Activated T-cell treated with anti-CD3 and anti-CD28 coated beads, Interleukin-2, amount 50 U/mL, for 72 hours (primary cell): ENCODE results near the gene TRIM36. TPM values are rescaled to one million over a fixed set of nuclear protein-coding genes. Genes with fewer than 3 reads are reported as not detected.

Experiments
- ATAC-seq, 2 donors: fragments of 150-1000 bp; cut with Tn5 transposase; replicated peaks in 1 of 2; 2 replicates each; pipeline ENCODE4 v1.10.0; 2021; ENCODE audit warnings: moderate library complexity in 2 of 2, mild to moderate bottlenecking in 1 of 2
- DNase-seq, 2 donors: peaks; one replicate each; pipeline ENCODE4 v3.0.0; 2021 to 2022; ENCODE audit warnings: mixed read lengths in 1 of 2
- H3K27ac Mint-ChIP-seq: one replicate; pipeline ENCODE4 v1.8.0; 2022; ENCODE audit warnings: mild to moderate bottlenecking, moderate library complexity, mixed read lengths
- H3K27me3 Mint-ChIP-seq: one replicate; pipeline ENCODE4 v1.8.0; 2022; ENCODE audit warnings: low read depth, mixed read lengths
- H3K36me3 Mint-ChIP-seq, 2 donors: one replicate each; pipeline ENCODE4 v1.8.0; 2022; ENCODE audit warnings: mixed read lengths in 2 of 2, mild to moderate bottlenecking in 1 of 2; ENCODE audit not compliant: insufficient read depth in 2 of 2
- H3K4me1 Mint-ChIP-seq: one replicate; pipeline ENCODE4 v1.8.0; 2022; ENCODE audit warnings: low read depth, mixed read lengths
- H3K4me3 Mint-ChIP-seq, 2 donors: one replicate each; pipeline ENCODE4 v1.8.0; 2022; ENCODE audit warnings: mild to moderate bottlenecking in 2 of 2, mixed read lengths in 2 of 2, moderate library complexity in 2 of 2
- H3K9me3 Mint-ChIP-seq, 2 donors: one replicate each; pipeline ENCODE4 v1.8.0; 2022; ENCODE audit warnings: mixed read lengths in 2 of 2
- total RNA-seq, 2 donors: library from RNA; stranded (reverse); gene quantifications; one replicate each; pipeline ENCODE4 v1.2.3, GENCODE V29; 2022

Gene TRIM36
- total RNA-seq = not detected

- Mint-ChIP-seq H3K4me1 (peaks cover 5% of the 10 kb centered on the region), H3K36me3 (peaks cover 4% of the 10 kb centered on the region in 2 donors), H3K27me3 (peaks cover 61% of the 10 kb centered on the region), H3K9me3 (peaks cover 4 to 5% of the 10 kb centered on the region in 2 donors), H3K4me3 (peak within 1 kb of the TSS; percentile 88 to 91), H3K27ac (peak within 1 kb of the TSS; percentile 52)
- peak; percentile 96 to 98 for ATAC-seq
- DNase-seq = peak; percentile 94 to 95
Observed at GRCh38 chr5:115169487-115170133, at the start of gene TRIM36. TSS of gene TRIM36 (minus strand) at chr5:115169908. CDS start at chr5:115169634, 274 bp downstream.

GRCh38 chr5:115214541-115214940 is 44.8 kb upstream of the TRIM36 start:
- H3K9me3 Mint-ChIP-seq = no peaks in the 10 kb centered on the region
- H3K27ac Mint-ChIP-seq = no peak overlapping the region
- DNase-seq (no peak), ATAC-seq (no peak)
- no peaks in the 10 kb centered on the region for H3K27me3 Mint-ChIP-seq
- H3K36me3 Mint-ChIP-seq = peaks cover 2 to 10% of the 10 kb centered on the region in 2 donors
- H3K4me3 Mint-ChIP-seq = no peak overlapping the region
- peaks cover 4% of the 10 kb centered on the region for H3K4me1 Mint-ChIP-seq

GRCh38 chr5:115209279-115209678 is 39.6 kb upstream of the TRIM36 start:
- Mint-ChIP-seq H3K36me3 (peaks cover 2 to 8% of the 10 kb centered on the region in 2 donors), H3K9me3 (no peaks in the 10 kb centered on the region), H3K27ac (no peak overlapping the region), H3K4me3 (peak overlapping the region in 1 of 2 donors; percentile 54), H3K4me1 (peaks cover 12% of the 10 kb centered on the region), H3K27me3 (no peaks in the 10 kb centered on the region)
- peak; percentile 56 to 67 for DNase-seq
- ATAC-seq = peak; percentile 98 to 99

GRCh38 chr5:115202952-115203351 is 33.2 kb upstream of the TRIM36 start:
- ATAC-seq (no peak), DNase-seq (no peak)
- no peak overlapping the region for H3K4me3 Mint-ChIP-seq
- peaks cover 0 to 3% of the 10 kb centered on the region in 2 donors for H3K36me3 Mint-ChIP-seq
- no peak overlapping the region for H3K27ac Mint-ChIP-seq
- H3K27me3 Mint-ChIP-seq = no peaks in the 10 kb centered on the region
- no peaks in the 10 kb centered on the region for H3K9me3 Mint-ChIP-seq
- H3K4me1 Mint-ChIP-seq = no peaks in the 10 kb centered on the region

- no peak overlapping the region for H3K27ac Mint-ChIP-seq
- peaks cover 0 to 3% of the 10 kb centered on the region in 2 donors for H3K36me3 Mint-ChIP-seq
- ATAC-seq (no peak), DNase-seq (no peak)
- no peaks in the 10 kb centered on the region for H3K4me1 Mint-ChIP-seq
- no peaks in the 10 kb centered on the region for H3K9me3 Mint-ChIP-seq
- H3K27me3 Mint-ChIP-seq = no peaks in the 10 kb centered on the region
- no peak overlapping the region for H3K4me3 Mint-ChIP-seq
Observed at GRCh38 chr5:115196161-115196560, 26.5 kb upstream of the TRIM36 start.

- no peak for DNase-seq
- H3K27ac Mint-ChIP-seq = no peak overlapping the region
- H3K9me3 Mint-ChIP-seq = no peaks in the 10 kb centered on the region
- H3K27me3 Mint-ChIP-seq = no peaks in the 10 kb centered on the region
- no peak overlapping the region for H3K4me3 Mint-ChIP-seq
- H3K4me1 Mint-ChIP-seq = no peaks in the 10 kb centered on the region
- no peaks in the 10 kb centered on the region for H3K36me3 Mint-ChIP-seq
- ATAC-seq = no peak
Observed at GRCh38 chr5:115194676-115195075, 25.0 kb upstream of the TRIM36 start.

- no peak overlapping the region for H3K4me3 Mint-ChIP-seq
- H3K4me1 Mint-ChIP-seq = no peaks in the 10 kb centered on the region
- H3K27me3 Mint-ChIP-seq = no peaks in the 10 kb centered on the region
- no peak for DNase-seq
- peak overlapping the region; percentile 48 for H3K27ac Mint-ChIP-seq
- H3K9me3 Mint-ChIP-seq = no peaks in the 10 kb centered on the region
- H3K36me3 Mint-ChIP-seq = no peaks in the 10 kb centered on the region
- no peak for ATAC-seq
Observed at GRCh38 chr5:115193295-115193694, 23.6 kb upstream of the TRIM36 start.

GRCh38 chr5:115192098-115192497 is 22.4 kb upstream of the TRIM36 start:
- no peak overlapping the region for H3K27ac Mint-ChIP-seq
- ATAC-seq = no peak
- peaks cover 6% of the 10 kb centered on the region for H3K27me3 Mint-ChIP-seq

GRCh38 chr5:115191474-115192031 is 21.8 kb upstream of the TRIM36 start:
- Mint-ChIP-seq H3K4me1 (no peaks in the 10 kb centered on the region), H3K36me3 (no peaks in the 10 kb centered on the region), H3K27me3 (peaks cover 12% of the 10 kb centered on the region), H3K4me3 (no peak overlapping the region), H3K9me3 (no peaks in the 10 kb centered on the region), H3K27ac (no peak overlapping the region)
- no peak for ATAC-seq
- DNase-seq = no peak

More at GRCh38 chr5:115192098-115192497, 22.4 kb upstream of the TRIM36 start:
- no peaks in the 10 kb centered on the region for H3K36me3 Mint-ChIP-seq
- no peak overlapping the region for H3K4me3 Mint-ChIP-seq
- no peaks in the 10 kb centered on the region for H3K4me1 Mint-ChIP-seq
- DNase-seq = no peak
- H3K9me3 Mint-ChIP-seq = no peaks in the 10 kb centered on the region

GRCh38 chr5:115190388-115190787 is 20.7 kb upstream of the TRIM36 start:
- no peak overlapping the region for H3K4me3 Mint-ChIP-seq
- no peaks in the 10 kb centered on the region for H3K9me3 Mint-ChIP-seq
- H3K4me1 Mint-ChIP-seq = no peaks in the 10 kb centered on the region
- DNase-seq (no peak), ATAC-seq (no peak)
- H3K27ac Mint-ChIP-seq = no peak overlapping the region
- H3K36me3 Mint-ChIP-seq = no peaks in the 10 kb centered on the region
- H3K27me3 Mint-ChIP-seq = peaks cover 12% of the 10 kb centered on the region

- Mint-ChIP-seq H3K27me3 (peaks cover 12% of the 10 kb centered on the region), H3K4me3 (no peak overlapping the region), H3K4me1 (no peaks in the 10 kb centered on the region), H3K27ac (no peak overlapping the region), H3K36me3 (no peaks in the 10 kb centered on the region), H3K9me3 (no peaks in the 10 kb centered on the region)
- DNase-seq = no peak
- no peak for ATAC-seq
Observed at GRCh38 chr5:115189866-115190265, 20.2 kb upstream of the TRIM36 start.

- Mint-ChIP-seq H3K4me1 (no peaks in the 10 kb centered on the region), H3K27me3 (peaks cover 32% of the 10 kb centered on the region), H3K9me3 (no peaks in the 10 kb centered on the region), H3K36me3 (peaks cover 0 to 2% of the 10 kb centered on the region in 2 donors), H3K4me3 (no peak overlapping the region), H3K27ac (no peak overlapping the region)
- ATAC-seq (no peak), DNase-seq (no peak)
Observed at GRCh38 chr5:115186794-115187193, 17.1 kb upstream of the TRIM36 start.

- H3K27me3 Mint-ChIP-seq = peaks cover 53% of the 10 kb centered on the region
- no peak for DNase-seq
- peaks cover 4% of the 10 kb centered on the region for H3K4me1 Mint-ChIP-seq
- no peak for ATAC-seq
- H3K4me3 Mint-ChIP-seq = no peak overlapping the region
- no peak overlapping the region for H3K27ac Mint-ChIP-seq
- no peaks in the 10 kb centered on the region for H3K9me3 Mint-ChIP-seq
- H3K36me3 Mint-ChIP-seq = peaks cover 0 to 4% of the 10 kb centered on the region in 2 donors
Observed at GRCh38 chr5:115184770-115185169, 15.1 kb upstream of the TRIM36 start.

- no peak overlapping the region for H3K4me3 Mint-ChIP-seq
- DNase-seq (no peak), ATAC-seq (no peak)
- peaks cover 73% of the 10 kb centered on the region for H3K27me3 Mint-ChIP-seq
- H3K27ac Mint-ChIP-seq = no peak overlapping the region
- peaks cover 0 to 4% of the 10 kb centered on the region in 2 donors for H3K36me3 Mint-ChIP-seq
- peaks cover 11% of the 10 kb centered on the region for H3K4me1 Mint-ChIP-seq
- H3K9me3 Mint-ChIP-seq = no peaks in the 10 kb centered on the region
Observed at GRCh38 chr5:115181757-115182156, 12.0 kb upstream of the TRIM36 start.
